B cell (primary cell): ENCODE data around the gene RAD9A. TPM values are rescaled to one million over a fixed set of nuclear protein-coding genes. Genes with fewer than 3 reads are reported as not detected.

Experiments
- ATAC-seq: fragments of 200-7000 bp; cut with Tn5 transposase; one replicate; pipeline ENCODE4 v1.10.0; 2021; ENCODE audit warnings: low read depth, mild to moderate bottlenecking, moderate number of reproducible peaks, moderate library complexity
- CTCF ChIA-PET: fragments of 350-600 bp; sonication (Branson Sonifier 250); formaldehyde crosslinking; loops from one replicate; lab custom pipeline; 2021; ENCODE audit warnings: antibody characterized with exemption, inconsistent platforms; lab: Charles Lee
- POLR2A ChIA-PET: fragments of 350-600 bp; sonication (Branson Sonifier 250); formaldehyde crosslinking; loops from one replicate; lab custom pipeline; 2021; ENCODE audit warnings: antibody characterized with exemption; lab: Charles Lee
- DNase-seq: peaks from one replicate; pipeline ENCODE4 v3.0.0; 2013
- H2AFZ ChIP-seq: 2 replicates; pipeline ENCODE4 v1.6.1; 2012; ENCODE audit warnings: mild to moderate bottlenecking, low read depth, low read length; ENCODE audit not compliant: insufficient read depth, poor library complexity, severe bottlenecking
- H3K27ac ChIP-seq, 2 donors: 1 replicate in 1 of 2; 2 replicates in 1 of 2; pipeline ENCODE4 v1.5.1; 2012 to 2013; ENCODE audit warnings: low read length in 2 of 2, mild to moderate bottlenecking in 2 of 2, moderate library complexity in 1 of 2
- H3K27me3 ChIP-seq, 4 experiments: fragments of 200-600 bp in 1 of 4; sonication (generic) in 1 of 4; replicated peaks in 1 of 4; 1 replicate in 2 of 4; 2 replicates in 2 of 4; pipeline versions ENCODE4 v1.6.1 to v1.7.0; 2013 to 2016; ENCODE audit warnings: low read length in 3 of 4, mild to moderate bottlenecking in 2 of 4, mixed read lengths in 1 of 4, moderate library complexity in 1 of 4; ENCODE audit not compliant: insufficient read depth in 4 of 4, control insufficient read depth in 3 of 4; ENCODE audit errors: control extremely low read depth in 1 of 4
- H3K36me3 ChIP-seq, 2 experiments: replicated peaks in 1 of 2; 1 replicate in 1 of 2; 2 replicates in 1 of 2; pipeline versions ENCODE4 v1.6.1 to v1.7.1; 2013; ENCODE audit warnings: low read length in 1 of 2; ENCODE audit not compliant: insufficient read depth in 2 of 2, control insufficient read depth in 1 of 2; ENCODE audit errors: control extremely low read depth in 1 of 2, extremely low read depth in 1 of 2
- H3K4me1 ChIP-seq, 2 donors: fragments of 200-600 bp in 1 of 2; sonication (generic) in 1 of 2; 1 replicate in 1 of 2; 2 replicates in 1 of 2; pipeline versions ENCODE4 v1.5.1 to v1.6.1; 2013 to 2017; ENCODE audit warnings: low read length in 2 of 2; ENCODE audit not compliant: control insufficient read depth in 2 of 2, insufficient read depth in 2 of 2
- H3K4me2 ChIP-seq: replicated peaks from 2 replicates; pipeline ENCODE3; 2012; ENCODE audit warnings: mild to moderate bottlenecking, low read depth, low read length; ENCODE audit not compliant: poor library complexity, severe bottlenecking
- H3K4me3 ChIP-seq, 5 experiments: fragments of 200-600 bp in 1 of 5; sonication (generic) in 1 of 5; 1 replicate in 3 of 5; 2 replicates in 2 of 5; pipeline versions ENCODE4 v1.5.1 to v1.7.0; 2011 to 2016; ENCODE audit warnings: low read length in 4 of 5, mild to moderate bottlenecking in 4 of 5, low read depth in 2 of 5, control low read depth in 1 of 5, moderate library complexity in 1 of 5; ENCODE audit not compliant: insufficient read depth in 1 of 5; ENCODE audit errors: control extremely low read depth in 1 of 5, extremely low read depth in 1 of 5
- H3K79me2 ChIP-seq: fragments of 200-600 bp; sonication (generic); one replicate; pipeline ENCODE4 v1.6.0; 2016; ENCODE audit warnings: low read length; ENCODE audit not compliant: control insufficient read depth, insufficient read depth
- H3K9ac ChIP-seq: fragments of 200-600 bp; sonication (generic); 2 replicates; pipeline ENCODE4 v1.6.1; 2017; ENCODE audit warnings: mild to moderate bottlenecking, low read length, moderate library complexity
- H3K9me3 ChIP-seq, 3 donors: one replicate each; pipeline versions ENCODE4 v1.6.1 to v1.7.1; 2013; ENCODE audit warnings: low read length in 2 of 3; ENCODE audit not compliant: control insufficient read depth in 2 of 3, insufficient read depth in 1 of 3; ENCODE audit errors: control extremely low read depth in 1 of 3
- H4K20me1 ChIP-seq: 2 replicates; pipeline ENCODE4 v1.6.0; 2012; ENCODE audit warnings: mild to moderate bottlenecking, low read length; ENCODE audit not compliant: insufficient read depth, control insufficient read depth, poor library complexity, severe bottlenecking
- H3K27ac Mint-ChIP-seq: one replicate; pipeline ENCODE4 v1.8.0; 2021; ENCODE audit warnings: mixed read lengths
- H3K27me3 Mint-ChIP-seq: one replicate; pipeline ENCODE4 v1.8.0; 2021; ENCODE audit warnings: mixed read lengths
- H3K4me1 Mint-ChIP-seq: one replicate; pipeline ENCODE4 v1.8.0; 2021; ENCODE audit warnings: mixed read lengths
- H3K4me3 Mint-ChIP-seq: one replicate; pipeline ENCODE4 v1.8.0; 2021; ENCODE audit warnings: mixed read lengths
- H3K9me3 Mint-ChIP-seq: one replicate; pipeline ENCODE4 v1.8.0; 2022; ENCODE audit warnings: mixed read lengths; ENCODE audit not compliant: insufficient read depth
- CTCF ChIP-seq: fragments of 200-600 bp; IDR thresholded peaks from one replicate; pipeline ENCODE4 v1.8.0; 2022; ENCODE audit warnings: antibody characterized with exemption, mild to moderate bottlenecking
- EZH2 ChIP-seq: IDR thresholded peaks from 2 replicates; pipeline ENCODE4 v1.6.1; 2012; ENCODE audit warnings: borderline replicate concordance, low read depth, mild to moderate bottlenecking, moderate library complexity, low read length; ENCODE audit not compliant: insufficient read depth, poor library complexity, severe bottlenecking
- WGBS: methylation state at CpG from one replicate; pipeline ENCODE4 v1.1.5; 2013; ENCODE audit warnings: missing lambda C conversion rate; ENCODE audit not compliant: insufficient coverage; 5-methylcytosine and 5-hydroxymethylcytosine counted together
- intact Hi-C: fragments of 100-400 bp; cut with micrococcal nuclease; formaldehyde crosslinking; loops from one replicate; pipeline ENCODE4 v1.10.0; 2022
- polyA plus RNA-seq: library from polyadenylated mRNA; depleted of rRNA; stranded (reverse); fragments of >200 nt; gene quantifications from 2 replicates; pipeline ENCODE4 v1.2.3, GENCODE V29; 2012
- total RNA-seq, 2 donors: library from RNA; stranded (reverse); fragments of 120-200 nt in 1 of 2; gene quantifications; 1 replicate in 1 of 2; 2 replicates in 1 of 2; pipeline versions ENCODE4 v1.2.3 to v1.2.4, GENCODE V29; 2013 to 2022

Gene RAD9A
- total and polyA plus RNA-seq, 2 donors (not counting 1 experiment from before 2014, with no cell fraction given): 50.6 to 76.8 TPM

GRCh38 chr11:67440229-67441097, 48.7 kb downstream of the RAD9A start:
- CTCF ChIA-PET: interaction anchor here (0.8 to 1.6 kb wide), 9 partner anchors 21 to 89 kb away, joined by 3 to 5 read pairs (median 3); partner anchors contain the start of genes PITPNM1 and PPP1CA
- H3K27ac ChIP-seq: peak overlapping the region; percentile 57 to 88
- H3K4me2 ChIP-seq: peak overlapping the region; percentile 99
- peaks cover 0 to 8% of the 10 kb centered on the region in 2 experiments for H3K36me3 ChIP-seq
- H3K4me3 ChIP-seq: no peak overlapping the region
- Mint-ChIP-seq H3K4me1 (peaks cover 83% of the 10 kb centered on the region), H3K9me3 (no peaks in the 10 kb centered on the region), H3K27ac (peak overlapping the region; percentile 92), H3K4me3 (peak overlapping the region; percentile 61), H3K27me3 (no peaks in the 10 kb centered on the region)
- H3K9me3 ChIP-seq: peaks cover 0 to 3% (median 0%) of the 10 kb centered on the region in 3 donors
- H3K79me2 ChIP-seq: peaks cover 46% of the 10 kb centered on the region
- H3K4me1 ChIP-seq: peaks cover 68 to 85% of the 10 kb centered on the region in 2 donors
- 60% methylated on average over 17 of the region's 17 CpGs for WGBS
- peak; percentile 4 for ATAC-seq
- TF ChIP-seq CTCF: no peak
- TF ChIP-seq EZH2: no peak
- intact Hi-C loops: no loop called here
- no peak for DNase-seq
- peaks cover 37% of the 10 kb centered on the region for H4K20me1 ChIP-seq
- H2AFZ ChIP-seq: no peak overlapping the region
- POLR2A ChIA-PET: interaction anchor here (0.7 to 4.8 kb wide), 12 partner anchors 9 to 39 kb away, joined by 4 to 98 read pairs (median 6); partner anchors contain the start of genes PPP1CA, RPS6KB2, TBC1D10C and TMEM134
- no peak overlapping the region for H3K9ac ChIP-seq
- H3K27me3 ChIP-seq: no peaks in the 10 kb centered on the region
